NCI-H1694 treated with DMSO at 0.1 percent for 48 hours (cell line): ENCODE results near the gene NFATC1.
"Not testable (repeated sequence)": the region's sequence is repeated elsewhere in the genome, so short reads cannot be mapped to it uniquely, and the experiment has no call there.

Source experiments
- DNase-seq: peaks from one replicate; lab custom pipeline; 2025; lab: John Stamatoyannopoulos, UW

Gene NFATC1

DNA sequence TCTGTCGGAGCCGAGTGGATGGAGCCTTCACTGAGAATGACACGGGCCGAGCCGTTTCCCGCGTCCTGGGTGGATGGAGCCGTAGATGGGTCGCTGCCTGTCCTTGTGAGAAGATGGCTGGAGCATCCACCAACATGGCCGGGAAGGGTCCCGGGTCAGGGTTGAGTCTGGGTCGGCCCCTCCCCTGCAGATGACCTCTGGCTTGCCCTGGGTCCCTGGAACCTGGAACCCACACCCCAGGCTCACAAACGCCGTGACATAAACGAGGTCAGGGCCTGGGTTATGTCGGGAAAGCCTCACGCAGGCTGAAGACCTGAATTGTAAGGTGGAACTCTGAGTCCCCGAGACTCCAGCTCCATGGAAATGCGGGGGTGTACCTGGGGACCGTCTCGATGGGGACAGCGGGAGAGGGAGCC, 94.9 kb downstream of the NFATC1 start:
- no peak for DNase-seq

DNA sequence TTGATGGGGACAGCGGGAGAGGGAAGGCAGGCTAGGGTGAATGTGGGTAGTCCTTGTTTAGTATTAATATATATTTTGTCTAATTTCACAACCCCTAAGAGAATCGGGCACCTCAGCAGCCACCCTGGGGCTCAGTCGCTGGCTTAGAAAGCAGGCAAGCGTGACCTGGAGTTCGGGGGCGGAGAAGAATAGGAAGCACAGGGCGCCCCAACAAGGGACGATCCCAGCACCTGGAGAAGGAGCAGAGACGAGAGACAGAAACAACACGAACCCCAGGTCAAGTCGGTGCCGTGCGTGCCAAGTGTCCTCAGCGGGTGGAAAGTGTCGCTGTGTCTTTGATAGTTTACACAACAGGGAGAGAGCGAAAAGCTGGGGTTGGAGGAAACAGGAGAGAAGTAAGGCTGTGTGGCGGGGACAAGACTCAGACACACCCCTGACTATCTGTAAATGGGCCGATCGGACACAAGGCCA, 95.4 kb downstream of the NFATC1 start:
- no peak for DNase-seq

DNA sequence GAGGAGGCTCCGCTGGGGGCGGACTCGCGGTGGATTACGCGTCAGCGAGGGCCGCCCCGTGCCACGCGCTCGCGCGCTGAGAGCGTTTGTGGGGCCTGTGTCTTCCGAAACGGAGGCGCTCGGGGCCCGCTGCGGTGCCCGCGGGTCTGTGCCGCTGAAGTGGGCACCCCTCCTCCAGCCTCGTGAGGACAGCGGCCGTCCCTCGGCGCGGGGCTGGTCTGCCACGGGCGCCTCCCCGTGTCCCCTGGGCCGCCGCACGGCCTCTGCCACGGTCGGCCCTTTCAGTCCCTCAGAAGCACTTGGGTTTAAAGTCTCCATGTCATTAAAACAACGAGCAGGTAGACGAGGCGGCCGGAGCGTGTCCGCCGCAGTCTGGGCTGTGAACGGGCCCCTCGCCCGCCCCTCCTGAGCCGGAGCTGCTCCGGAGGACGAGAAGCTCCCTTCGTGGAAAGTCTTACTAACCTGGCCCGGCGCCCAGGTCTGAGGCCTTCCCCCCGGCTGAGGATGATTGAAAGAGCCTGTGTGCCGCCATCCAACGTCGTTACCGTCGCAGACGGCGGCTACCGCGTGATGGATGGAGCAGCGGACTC, 97.6 kb downstream of the NFATC1 start:
- no peak for DNase-seq

DNA sequence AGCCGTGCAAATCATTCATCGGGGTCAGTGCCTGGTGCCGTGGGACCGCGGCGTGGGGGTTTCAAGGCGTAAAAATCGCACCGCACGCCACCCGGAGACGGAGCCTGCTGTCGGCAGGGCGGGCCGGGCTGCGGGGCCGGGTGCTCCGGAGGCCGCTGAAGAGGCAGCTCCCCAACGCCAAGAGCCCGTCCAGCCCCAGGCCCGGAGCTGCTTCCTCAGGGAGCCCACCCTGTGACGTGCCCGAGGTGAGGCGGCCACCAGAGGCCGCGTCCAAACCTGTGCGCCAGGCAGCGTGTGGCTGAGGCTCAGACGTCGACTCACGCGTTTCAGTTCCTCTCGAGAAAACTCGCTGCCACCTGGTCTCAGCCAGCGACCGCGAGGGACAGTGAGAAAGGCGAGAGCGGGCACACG, 98.1 kb downstream of the NFATC1 start:
- DNase-seq = no peak

DNA sequence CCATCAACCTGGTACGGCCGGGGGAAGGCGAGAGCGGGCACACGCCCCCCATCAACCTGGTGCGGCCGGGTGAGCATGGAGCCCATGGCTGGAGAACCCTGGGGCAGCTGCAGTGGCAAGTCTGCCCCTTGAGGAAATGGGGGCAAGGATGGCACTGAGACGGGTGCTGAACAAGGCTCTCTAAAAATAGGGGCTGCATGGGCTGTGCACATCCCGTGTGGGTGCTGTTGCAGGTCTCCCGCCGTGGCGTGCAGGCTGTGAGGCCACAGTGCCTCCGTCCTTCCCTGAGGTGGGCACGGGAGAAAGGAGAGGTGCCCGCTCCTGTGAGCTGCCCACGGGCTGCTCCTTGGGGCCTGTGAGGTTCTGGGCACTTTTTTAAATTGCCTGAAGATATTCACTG, 99.2 kb downstream of the NFATC1 start:
- DNase-seq = no peak

DNA sequence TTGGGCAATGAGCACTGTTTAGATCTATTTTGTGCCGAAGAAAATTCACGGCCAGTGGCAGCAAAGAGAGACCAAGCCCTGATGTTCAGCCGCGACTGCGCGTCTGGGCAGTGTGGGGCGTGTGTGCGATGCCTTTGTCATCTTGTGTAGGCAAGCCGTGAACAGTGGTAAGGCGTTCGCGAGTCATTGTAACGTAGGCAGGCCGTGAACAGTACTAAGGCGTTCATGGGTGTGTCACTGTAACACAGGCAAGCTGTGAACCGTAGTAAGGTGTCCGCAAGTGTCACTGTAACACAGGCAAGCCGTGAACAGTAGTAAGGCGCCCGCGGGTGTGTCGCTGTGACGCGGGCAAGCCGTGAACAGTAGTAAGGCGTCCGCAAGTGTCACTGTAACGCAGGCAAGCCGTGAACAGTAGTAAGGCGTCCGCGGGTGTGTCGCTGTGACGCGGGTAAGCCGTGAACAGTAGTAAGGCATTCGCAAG, 99.9 kb downstream of the NFATC1 start:
- DNase-seq = no peak

DNA sequence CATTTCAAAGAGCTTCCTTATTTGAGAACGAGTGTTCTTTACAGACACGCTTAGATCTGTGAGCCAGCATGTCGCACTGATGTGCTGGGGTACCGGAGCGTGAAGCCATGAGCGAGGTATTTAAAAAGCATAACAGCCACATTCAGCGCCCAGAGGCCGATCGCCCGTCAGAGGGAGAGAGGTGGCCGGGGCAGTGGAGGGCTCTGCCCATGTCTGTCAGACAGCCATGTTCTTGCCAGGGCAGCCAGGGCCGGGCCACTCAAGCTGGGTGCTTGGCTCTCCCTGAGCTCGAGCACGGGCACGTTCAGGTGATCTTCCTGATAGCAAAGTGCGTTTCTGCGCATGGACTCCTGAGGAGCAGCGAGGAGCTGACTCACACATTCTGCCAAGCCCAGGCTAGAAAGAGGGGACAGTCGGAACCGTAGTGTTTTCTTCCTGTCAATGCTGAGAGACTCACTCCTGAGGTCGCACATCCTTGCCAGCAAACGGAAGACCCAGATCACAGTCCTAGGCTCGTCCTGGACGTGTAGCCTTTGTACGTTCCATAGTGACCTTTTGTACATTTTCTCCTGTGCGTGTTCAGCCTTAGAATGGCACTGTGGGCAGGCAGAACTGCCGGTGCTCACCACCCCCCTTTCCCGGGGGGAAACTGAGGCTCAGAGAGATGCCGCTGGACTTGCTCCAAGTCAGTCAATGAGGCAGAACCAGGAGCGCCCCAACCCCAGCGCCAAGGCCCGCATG, 100.7 kb downstream of the NFATC1 start:
- DNase-seq = no peak

DNA sequence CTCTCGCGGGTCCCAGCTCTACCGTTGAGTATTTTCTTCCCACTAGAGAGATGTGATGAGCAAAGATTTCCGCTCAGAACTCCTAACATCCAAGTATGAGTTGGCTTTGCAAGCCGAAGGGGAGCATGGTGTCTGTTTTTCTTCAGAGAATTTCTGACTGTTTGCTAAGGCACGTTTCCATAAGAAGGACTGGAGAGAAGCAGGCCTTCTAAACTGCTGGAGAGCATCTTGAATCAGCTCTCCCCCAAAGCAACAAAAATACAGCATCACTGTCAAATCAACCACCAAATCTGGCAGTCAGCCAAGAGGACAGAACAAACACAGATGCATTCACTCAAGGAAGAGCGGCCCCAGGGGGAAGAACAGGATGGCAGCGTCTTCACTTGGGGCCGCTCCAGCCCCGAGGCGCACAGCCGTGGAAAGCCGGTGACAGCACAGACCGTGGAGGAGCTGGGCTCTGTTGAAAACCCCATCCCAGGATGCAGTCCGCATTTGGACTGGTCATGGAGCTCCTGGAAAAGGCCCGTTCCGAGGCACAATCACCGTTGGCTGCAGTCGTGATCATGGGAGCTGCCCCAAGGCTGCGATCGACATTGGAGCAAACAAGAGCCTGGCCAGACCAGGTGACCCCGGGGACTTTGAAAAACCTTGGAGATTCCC, 101.4 kb downstream of the NFATC1 start:
- DNase-seq = no peak

DNA sequence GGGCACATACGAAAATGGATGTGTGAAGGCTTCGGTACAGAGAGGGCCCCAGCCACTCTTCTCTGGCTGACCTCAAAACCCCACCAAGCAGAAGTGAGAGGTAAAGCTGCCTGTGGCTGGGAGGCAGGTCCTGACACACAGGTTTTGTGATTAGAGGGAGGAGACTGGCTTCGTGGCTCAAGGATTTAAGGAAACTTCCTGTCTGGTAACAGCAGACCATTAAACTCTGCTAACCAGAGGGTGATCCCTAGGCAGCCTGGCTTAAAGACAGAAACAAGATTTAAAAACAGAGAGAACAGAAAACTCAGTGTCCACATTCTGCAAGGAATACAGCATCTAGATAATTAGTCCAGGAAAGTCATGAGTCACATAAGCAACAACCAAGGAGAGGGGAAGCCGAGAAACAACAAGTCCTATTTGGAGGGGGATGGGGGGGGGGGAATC, 101.9 kb downstream of the NFATC1 start:
- no peak for DNase-seq

DNA sequence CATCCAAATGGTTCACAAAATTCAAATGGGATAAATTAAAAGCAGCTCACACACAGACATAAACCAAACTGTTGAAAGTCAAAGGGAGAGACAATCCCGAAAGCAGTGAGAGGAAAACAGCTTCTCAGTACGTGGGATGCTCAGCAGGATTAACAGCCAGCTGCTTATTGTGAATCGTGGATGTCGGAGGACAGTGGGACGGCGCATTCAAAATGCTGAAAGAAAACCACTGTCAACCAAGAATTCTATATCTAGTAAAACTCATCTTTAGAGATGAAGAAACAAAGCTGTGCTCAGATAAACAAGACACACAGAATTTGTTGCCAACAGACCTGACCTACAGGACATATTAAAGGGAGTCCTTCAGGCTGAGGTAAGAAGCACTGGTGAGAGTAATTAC, 102.9 kb downstream of the NFATC1 start:
- no peak for DNase-seq

DNA sequence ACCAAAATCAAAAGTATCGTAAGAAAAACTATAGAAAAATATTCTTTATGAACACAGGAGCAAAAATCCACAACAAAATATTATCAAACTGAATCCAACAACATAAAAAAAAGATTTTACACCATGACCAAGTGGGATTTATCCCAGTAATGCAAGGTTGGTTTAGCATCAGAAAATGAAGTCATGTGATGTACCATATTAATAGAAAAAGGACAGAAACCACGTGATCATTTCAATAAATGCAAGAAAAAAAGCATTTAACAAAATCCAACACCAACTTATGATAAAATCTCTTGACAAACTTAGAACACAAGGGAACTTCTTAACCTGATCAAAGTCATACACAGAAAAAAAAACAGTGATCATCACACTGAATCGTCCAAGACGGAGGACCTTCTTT, 105.3 kb downstream of the NFATC1 start:
- no peak for DNase-seq

DNA sequence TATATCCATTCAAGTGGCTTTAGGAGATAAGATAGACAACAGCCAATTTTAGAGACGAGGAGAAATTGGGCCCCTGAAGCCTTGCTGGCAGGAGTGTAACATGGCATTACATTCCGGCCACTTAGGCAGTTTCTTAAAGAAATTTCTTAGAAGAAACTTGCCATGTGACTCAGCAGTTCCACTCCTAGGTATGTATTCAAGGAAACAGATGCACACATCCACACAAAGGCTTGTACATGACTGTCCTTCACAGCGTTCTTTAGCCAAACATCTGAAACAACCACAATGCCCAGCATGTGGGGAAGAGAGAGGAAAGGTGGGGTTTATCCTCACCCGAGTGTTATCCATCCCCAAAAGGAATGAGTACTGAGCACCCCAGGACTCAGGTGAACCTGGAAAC, 107.1 kb downstream of the NFATC1 start:
- no peak for DNase-seq

DNA sequence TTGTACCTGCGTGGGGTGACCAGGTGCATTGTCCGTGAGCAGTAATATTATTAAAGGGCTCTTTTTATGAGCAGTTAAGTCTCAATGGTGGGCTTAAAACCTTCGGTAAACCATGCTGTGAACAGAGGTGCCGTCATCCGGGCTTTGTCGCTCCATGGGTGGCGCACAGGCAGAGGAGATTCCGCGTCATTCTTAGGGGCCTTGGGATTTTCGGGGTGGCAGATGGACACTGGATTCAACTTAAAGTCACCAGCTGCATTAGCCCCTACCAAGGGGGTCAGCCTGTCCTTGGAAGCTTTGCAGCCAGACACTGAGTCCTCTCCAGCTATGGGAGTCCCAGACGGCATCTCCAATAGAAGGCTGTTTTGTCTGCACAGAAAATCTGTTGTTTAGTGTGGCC, 107.7 kb downstream of the NFATC1 start:
- DNase-seq = no peak

DNA sequence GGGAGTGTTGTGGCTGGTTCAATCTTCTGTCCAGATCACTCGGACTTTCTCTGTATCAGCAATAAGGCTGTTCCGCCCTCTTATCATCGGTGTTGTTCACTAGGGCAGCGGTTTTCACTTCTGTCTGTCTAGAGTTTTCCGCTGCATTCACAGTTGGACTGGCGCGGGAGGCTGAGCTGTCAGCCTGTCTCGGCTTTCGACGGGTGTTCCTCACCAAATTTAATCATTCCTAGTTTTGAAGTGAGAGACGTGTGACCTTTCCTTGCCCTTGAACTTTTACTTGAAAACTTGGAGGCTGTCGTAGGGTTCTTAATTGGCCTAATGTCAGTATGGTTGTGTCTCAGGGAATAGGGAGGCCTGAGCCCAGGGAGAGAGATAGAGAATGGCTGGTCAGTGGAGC, 108.3 kb downstream of the NFATC1 start:
- DNase-seq = no peak

DNA sequence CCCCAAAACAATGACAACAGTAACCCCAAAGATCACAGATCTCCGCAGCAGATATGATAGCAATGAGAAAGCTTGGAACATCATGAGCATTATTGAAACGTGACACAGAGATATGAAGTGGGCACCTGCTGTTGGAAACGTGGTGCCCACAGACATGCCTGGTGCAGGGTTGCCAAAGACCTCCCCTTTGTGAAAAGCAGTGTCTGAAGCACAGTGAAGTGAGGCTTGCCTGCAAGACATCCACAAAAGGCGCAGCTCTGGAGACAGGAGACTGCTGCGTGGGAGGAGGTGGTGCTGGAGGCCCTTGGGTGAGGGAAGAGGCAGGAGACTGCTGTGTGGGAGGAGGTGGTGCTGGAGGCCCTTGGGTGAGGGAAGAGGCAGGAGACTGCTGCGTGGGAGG, 108.8 kb downstream of the NFATC1 start:
- DNase-seq = not testable (repeated sequence)

DNA sequence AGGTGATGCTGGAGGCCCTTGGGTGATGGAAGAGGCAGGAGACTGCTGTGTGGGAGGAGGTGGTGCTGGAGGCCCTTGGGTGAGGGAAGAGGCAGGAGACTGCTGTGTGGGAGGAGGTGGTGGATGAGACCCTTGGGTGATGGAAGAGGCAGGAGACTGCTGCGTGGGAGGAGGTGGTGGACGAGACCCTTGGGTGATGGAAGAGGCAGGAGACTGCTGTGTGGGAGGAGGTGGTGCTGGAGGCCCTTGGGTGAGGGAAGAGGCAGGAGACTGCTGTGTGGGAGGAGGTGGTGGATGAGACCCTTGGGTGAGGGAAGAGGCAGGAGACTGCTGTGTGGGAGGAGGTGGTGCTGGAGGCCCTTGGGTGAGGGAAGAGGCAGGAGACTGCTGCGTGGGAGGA, 109.7 kb downstream of the NFATC1 start:
- DNase-seq = not testable (repeated sequence)

DNA sequence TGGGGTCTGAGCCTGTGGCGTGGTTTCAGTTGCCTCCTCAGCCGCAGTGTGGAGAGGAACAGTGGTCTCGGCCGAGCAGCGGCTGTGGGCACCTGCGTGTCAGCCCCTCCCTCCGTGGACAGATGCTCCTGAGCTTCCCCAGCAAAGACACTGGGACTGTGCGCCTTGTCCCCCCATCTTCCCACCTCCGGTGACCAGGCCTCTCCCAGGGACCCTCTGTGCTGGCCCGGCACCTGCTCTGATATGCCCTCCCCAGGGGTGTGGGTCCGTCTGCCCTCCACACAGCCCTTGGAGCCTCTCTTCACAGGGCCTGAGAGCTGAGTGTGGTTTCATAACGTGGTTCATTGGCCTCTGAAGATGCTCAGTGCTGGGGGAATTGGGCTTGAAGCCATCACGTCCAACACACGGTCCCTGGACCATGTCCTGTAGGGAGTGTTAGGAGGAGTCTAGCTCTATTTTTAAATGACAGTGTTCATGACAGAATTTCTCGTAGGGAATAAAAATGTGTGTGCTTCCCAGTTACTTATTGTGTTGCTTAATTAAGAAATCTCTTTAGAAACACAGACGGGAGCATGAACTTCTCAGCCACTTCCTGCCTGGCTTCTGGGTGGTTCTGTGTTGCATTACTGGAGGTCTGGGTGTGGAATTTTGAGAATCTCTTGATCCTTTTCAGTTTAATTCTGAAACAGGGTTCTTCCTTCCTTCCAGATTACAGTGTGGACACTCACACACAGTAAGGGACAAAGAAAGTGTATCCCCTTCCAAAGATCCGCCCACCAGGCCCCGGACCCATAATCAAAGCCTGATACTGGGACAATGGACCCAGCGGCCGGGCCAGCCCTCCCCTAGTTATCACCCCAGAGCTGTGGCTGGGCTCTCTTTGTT, 110.7 kb downstream of the NFATC1 start:
- no peak for DNase-seq

DNA sequence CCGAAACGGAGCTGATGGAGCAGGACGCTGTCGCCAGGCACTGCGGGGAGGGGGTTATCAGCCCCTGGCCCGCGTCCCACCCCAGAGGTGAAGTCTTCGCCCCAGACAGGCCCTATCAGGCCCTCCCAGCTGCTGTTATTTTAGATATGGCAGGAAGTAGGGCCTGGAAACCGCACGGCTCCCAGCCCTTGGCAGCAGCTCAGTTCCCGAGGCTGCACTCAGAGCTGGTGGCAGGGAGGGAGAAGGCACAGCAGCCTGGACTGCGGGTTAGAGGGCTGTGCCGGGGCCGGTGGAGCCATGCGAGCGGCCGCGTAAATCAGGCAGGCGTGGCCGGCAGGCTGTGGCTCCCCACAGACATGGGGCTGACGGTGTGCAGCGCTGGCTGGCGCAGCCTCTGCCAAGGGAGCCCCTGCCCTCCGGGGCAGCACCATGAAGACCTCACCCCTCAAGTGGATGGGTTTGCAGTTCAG, 111.4 kb downstream of the NFATC1 start:
- DNase-seq = peak; percentile 63

DNA sequence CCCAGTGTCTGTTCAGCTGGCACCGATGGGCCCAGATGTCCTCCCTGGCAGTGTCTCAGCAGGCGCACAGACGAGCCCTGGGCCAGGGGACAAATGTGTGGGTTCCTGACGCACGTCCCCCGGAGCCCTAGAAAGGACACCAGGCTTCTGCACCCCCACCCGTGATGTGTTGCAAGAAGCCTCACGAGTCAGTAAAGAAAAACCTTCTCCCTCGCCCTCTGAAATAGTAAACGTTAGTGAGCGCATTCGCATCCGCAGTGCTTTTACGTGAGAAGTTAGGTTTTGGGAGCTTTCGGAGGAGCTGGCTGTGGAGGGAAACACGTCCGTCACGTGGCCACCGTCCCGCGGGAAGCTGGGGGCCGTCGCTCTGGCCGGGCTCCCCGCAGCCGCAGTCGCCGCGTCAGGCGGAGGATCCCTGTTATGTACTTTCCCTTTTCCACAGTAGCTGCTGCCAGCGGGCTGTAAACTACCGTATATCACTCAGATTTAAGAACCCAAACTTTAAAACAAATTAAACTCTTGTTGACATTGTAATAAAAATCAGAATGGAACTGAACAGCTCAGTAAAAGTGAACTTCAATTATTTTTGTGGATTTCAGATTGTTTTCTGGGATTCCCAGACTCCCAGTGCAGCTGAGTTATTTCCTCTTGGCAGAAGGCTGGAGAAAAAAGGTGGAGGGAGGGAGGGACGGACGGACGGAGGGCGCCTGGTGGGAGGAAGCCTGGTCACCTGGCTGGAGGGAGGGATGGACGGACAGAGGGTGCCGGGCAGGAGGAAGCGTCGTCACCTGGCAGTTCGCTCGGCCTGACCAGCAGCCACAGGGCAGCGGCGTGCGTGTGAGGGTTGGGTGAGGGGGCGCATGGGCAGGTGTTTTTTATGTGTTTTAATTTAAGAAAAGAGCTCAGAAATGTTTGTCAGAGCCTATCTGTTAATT, 112.1 kb downstream of the NFATC1 start:
- no peak for DNase-seq

DNA sequence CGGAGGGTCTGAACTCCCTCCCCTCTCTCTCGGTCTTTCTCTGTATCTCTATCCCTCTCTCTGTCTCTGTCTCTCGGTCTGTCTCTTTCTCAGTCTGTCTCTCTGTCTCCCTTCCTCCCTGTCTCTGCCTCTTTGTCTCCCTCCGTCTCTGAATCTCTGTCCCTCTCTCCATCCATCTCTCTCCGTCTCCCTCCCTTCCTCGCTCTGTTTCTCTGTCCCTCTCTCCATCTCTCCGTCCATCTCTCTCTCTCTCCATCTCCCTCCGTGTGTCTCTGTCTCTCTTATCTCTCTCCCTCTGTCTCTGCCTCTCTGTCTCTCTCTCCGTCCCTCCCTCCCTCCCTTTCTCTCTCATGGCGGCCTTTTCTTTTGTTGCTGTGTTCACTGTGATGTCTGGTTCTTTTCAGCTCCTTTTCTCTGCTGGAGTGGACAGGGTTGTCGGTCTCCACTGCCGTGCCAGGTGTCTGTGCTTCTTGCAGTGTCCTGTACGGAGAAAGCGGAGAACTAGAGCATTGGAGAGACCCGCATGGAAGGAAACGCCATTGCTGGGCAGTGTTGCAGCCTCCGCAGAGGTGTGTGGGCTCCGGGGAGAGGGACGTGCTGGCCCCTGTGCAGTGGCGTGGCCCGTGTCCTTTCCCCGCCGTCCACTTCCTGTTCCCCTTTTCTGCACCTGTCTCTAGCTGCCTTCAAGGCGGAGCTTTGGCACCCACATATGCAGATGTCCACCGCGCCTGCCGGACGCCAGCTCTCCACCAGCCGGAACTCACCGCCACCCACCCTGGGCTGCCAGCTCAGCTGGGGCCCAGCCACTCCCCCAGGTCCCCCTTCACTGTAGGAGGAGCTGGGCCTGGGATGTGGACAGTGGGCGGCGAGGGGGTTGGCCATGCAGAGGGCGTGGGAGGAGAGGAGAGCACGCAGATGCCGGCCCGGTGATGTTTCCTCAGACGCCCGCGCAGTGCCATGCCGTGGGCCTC, 113.1 kb downstream of the NFATC1 start:
- no peak for DNase-seq
